ENCODE results near the gene GAP43.

DNA sequence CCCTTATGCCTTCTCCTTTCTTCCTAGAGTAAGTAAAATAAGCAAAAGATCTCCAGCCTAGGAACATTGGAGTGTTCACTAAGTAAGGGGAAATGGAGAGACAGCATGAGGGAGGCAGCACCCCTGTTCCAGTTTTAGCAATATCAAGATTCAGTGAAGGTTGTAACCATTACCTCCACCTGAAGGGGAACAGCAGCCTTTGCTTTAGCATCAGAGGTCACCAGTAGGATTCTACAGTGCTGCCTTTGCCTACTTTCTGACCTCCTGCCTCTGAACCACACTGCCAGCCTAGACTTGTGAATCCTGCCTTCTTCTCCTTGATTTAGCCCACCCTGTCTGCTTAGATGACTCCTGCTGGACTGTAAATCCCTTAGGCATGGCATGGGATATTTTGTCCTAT is 104.7 kb downstream of the GAP43 start:
- TF ChIP-seq, protein P1, sequence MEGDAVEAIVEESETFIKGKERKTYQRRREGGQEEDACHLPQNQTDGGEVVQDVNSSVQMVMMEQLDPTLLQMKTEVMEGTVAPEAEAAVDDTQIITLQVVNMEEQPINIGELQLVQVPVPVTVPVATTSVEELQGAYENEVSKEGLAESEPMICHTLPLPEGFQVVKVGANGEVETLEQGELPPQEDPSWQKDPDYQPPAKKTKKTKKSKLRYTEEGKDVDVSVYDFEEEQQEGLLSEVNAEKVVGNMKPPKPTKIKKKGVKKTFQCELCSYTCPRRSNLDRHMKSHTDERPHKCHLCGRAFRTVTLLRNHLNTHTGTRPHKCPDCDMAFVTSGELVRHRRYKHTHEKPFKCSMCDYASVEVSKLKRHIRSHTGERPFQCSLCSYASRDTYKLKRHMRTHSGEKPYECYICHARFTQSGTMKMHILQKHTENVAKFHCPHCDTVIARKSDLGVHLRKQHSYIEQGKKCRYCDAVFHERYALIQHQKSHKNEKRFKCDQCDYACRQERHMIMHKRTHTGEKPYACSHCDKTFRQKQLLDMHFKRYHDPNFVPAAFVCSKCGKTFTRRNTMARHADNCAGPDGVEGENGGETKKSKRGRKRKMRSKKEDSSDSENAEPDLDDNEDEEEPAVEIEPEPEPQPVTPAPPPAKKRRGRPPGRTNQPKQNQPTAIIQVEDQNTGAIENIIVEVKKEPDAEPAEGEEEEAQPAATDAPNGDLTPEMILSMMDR (conservative IDR thresholded peaks at IDR 0.05; ENCODE audit: low read depth, low read length): no peak
- TF ChIP-seq POLR2A (IDR thresholded peaks at IDR 0.05; ENCODE audit: low read depth, low read length): no peak
- no peak for TF ChIP-seq RFX5 (IDR thresholded peaks at IDR 0.05; ENCODE audit: low read depth, low read length)
- TF ChIP-seq RAD21 (IDR thresholded peaks at IDR 0.05; ENCODE audit: low read length): no peak
- TF ChIP-seq MAZ (IDR thresholded peaks at IDR 0.05; ENCODE audit: borderline replicate concordance, low read depth, low read length): no peak
- no peak for TF ChIP-seq SMC3 (IDR thresholded peaks at IDR 0.05; ENCODE audit: low read depth, low read length)
